NCI-H1048 (cell line): Measurements from ENCODE around the gene NEMP2.

Experiments used
- DNase-seq: peaks from one replicate; lab custom pipeline; 2025; lab: John Stamatoyannopoulos, UW

The NEMP2 gene

DNA sequence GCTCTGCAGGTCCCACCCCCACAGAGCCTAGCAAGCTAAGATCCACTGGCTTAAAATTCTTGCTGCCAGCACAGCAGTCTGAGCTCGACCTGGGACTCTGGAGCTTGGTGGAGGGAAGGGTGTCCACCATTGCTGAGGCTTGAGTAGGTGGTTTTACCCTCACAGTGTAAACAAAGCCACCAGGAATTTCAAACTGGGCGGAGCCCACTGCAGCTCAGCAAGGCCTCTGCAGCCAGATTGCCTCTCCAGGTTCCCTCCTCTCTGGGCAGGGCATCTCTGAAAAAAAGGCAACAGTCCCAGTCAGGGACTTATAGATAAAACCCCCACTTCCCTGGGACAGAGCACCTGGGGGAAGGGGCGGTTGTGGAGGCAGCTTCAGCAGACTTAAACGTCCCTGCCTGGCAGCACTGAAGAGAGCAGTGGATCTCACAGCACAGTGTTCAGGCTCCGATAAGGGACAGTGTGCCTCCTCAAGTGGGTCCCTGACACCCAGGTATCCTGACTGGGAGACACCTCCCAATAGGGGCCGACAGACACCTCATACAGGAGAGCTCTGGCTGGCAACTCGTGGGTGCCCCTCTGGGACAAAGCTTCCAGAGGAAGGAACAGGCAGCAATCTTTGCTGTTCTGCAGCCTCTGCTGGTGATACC is 20.0 kb upstream of the NEMP2 start:
- DNase-seq, result no peak

GRCh38 chr2:190553254-190553653 is 18.7 kb upstream of the NEMP2 start:
- no peak for DNase-seq

- DNase-seq, result no peak
Observed at GRCh38 chr2:190551928-190552327, 17.4 kb upstream of the NEMP2 start.

DNA sequence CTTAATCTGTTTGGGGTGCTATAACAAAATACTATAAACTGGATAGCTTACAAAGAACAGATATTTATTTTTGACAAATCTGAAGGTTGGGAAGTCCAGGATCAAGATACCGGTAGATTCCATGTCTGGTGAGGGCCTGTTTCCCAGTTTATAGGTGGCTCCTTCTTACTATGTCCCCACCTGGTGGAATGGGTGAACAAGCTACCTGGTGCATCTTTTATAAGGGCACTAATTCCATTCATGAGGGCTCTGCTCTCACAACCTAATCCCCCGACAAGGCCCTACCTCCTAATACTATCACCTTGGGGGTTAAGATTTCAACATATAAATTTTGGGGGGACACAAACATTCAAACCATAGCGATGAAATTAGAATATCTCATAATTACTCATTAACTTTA is 15.6 kb upstream of the NEMP2 start:
- DNase-seq, result no peak

- DNase-seq, result no peak
Observed at GRCh38 chr2:190547886-190548285, 13.4 kb upstream of the NEMP2 start.

GRCh38 chr2:190546734-190547133 is 12.2 kb upstream of the NEMP2 start:
- DNase-seq, result no peak

GRCh38 chr2:190545555-190546385 is 11.2 kb upstream of the NEMP2 start:
- DNase-seq, result no peak

DNA sequence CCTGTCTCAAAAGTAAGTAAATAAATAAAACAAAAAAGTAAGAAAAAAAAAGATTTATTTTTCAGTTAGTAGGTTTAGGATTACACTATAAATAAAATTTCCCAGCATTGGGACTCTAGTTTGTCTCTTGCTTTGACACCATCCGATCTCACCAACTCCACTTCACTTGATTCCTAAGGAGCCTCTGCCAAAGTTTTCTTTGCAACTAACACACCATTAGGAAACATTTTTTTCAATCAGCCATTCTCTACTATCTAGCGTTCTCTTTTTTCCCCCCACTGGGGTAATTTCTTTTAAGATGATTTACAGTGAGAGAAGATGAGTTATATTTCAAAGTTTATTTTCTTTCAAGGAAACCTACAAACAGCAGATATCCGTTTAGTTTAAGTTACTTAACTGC is 10.6 kb upstream of the NEMP2 start:
- DNase-seq, result no peak

DNA sequence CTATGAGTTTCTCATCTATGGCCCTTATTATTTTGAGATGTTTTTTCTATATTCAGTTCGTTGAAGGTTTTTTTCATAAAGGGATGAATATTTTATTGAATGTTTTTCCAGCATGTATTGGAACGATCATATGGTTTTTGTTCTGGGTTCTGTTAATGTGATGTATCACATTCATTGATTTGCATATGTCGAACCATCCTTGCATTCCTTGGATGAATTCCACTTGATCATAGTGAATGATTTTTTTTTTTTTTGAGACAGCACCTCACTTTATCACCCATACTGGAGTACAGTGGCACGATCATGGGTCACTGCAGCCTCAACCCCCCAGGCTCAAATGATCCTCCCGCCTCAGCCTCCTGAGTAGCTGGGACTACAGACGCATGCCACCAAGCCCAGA is 5.5 kb upstream of the NEMP2 start:
- no peak for DNase-seq

GRCh38 chr2:190538201-190538600 is 3.7 kb upstream of the NEMP2 start:
- DNase-seq, result no peak

- DNase-seq, result no peak
Observed at GRCh38 chr2:190537765-190538164, 3.2 kb upstream of the NEMP2 start.

GRCh38 chr2:190535586-190535985 is 1.1 kb upstream of the NEMP2 start:
- DNase-seq, result no peak

GRCh38 chr2:190535121-190535439 is 558 bp upstream of the NEMP2 start:
- DNase-seq, result no peak

DNA sequence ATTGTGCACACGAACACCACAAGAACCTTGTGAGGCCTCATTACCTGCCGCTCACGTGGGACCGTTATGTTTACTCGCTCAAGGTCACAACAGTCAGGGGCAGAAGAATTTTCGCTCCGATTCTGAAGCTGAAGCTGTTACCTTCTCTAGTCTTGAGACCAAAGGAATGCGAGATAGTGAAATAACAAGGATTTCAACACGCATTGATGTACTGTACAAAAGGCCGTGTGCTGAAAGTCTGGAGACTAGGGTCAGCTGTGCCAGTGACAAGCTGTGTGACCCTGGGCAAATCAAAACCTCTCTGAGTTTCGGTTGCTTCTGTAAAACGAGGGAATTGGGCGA is 583 bp downstream of the NEMP2 start:
- DNase-seq, result no peak

DNA sequence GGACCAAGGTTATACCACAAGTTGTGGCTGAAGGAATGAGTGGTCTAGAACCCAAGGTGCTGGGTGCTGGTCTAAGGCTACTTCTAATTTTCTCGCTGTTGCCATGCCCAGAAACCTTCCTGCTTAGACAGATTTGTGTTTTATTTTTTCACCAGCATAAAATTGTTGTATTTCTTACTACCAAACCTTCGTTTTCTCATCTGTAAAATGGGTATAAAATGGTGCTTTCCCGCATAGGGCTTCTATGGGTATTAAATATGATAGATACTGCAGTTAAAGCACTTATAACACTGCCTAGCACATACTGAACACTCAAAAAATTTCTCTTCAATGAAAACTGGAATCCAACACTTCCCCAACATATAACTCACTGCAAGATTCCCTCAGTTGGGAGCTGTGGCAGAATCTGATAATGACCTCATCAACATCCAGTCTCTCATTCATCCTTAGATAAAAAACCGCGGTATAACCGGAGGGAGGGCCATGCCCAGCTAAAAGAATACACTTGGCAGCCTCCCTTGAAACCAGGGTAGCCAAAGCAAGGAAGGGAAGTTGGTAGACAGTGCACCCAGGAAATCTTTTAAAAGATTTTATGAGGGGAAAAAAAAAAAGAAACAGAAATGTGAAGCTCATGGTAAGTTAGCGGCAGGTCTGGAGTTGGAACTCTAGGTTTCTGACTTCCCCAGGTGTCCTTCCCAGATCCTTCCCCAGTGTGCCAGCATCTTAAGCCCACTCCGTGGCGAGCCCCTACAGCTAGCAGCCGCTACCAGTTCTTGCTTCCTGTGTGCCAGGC is 1.2 kb downstream of the NEMP2 start:
- DNase-seq, result no peak

DNA sequence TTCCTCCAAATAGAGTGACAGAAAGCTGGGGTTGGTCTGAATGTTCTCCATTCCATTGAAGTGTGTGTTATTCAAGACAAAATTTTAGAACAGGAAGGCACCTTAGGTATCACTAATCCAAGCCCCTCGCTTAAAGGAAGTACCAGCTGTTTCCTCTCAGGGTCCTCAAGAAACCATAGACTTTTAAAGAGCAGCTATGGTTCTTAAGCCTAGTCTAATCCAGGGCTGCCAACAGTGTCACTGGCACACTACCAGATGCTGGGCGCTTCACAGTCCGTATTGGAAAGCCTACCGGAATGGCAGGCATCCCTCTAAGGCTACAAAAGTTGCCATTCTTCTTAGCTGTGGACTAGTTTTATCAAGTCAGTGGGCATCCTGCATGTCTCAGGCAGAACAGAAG is 1.9 kb downstream of the NEMP2 start:
- no peak for DNase-seq

- no peak for DNase-seq
Observed at GRCh38 chr2:190530248-190530900, 4.1 kb downstream of the NEMP2 start.

DNA sequence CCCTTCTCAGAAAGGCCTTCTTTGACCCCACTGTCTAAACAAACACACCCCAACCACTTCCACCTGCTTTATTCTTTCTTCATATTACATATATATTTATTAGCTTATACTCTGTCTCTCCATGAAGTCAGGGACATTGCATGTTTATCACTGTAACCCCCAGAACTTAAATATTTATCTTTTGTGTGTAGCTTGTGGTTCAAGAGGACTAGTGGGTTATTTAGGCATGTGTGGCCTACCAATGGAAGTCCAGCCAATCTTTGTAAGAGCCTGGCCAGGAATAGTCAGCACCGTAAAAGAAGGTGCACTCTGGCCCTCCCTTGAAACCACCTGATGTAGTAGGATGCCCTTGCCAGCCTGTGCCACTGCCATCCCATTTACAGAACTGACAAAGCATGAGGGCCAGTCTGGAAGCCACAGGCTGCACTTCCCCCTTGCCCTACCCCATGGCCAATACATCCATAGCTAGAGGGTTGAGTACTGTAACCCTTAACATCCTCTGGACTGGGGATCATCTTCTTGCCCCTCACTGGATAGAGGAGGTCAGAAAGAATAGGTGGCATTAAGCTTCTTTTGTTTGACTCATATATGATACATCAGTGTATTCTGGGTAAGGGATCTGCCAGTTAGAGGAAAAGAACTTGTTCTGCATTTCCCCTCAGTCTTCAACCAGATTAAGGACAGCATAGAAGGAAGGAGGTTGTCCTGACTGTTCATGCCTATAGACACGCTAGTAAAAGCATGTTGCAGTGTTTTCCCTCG is 4.9 kb downstream of the NEMP2 start:
- DNase-seq, result no peak

DNA sequence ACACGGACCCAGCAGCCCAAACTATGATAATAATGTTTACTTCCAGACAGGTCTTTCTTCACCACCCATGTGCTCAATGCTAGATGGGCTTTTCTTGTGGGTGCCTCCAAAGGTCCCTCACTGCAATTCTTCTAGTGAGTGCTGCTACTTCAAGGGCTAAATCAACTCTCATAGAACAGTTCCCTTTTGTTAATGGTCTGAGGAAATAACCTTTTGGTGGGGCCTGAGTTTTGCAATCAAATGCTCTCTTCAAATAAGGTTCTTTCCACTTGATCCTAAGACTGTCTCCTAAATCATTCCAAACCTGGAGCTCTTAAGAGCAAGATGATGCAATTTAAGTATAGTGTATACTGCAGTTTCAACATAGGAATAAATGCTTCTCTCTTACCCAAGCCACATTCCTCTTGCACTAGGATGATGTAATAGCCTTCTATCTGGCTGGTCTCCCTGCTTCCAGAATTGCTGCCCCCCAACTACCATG is 6.0 kb downstream of the NEMP2 start:
- no peak for DNase-seq

GRCh38 chr2:190527918-190528317 is 6.6 kb downstream of the NEMP2 start:
- DNase-seq, result no peak

- DNase-seq, result no peak
Observed at GRCh38 chr2:190527214-190527613, 7.3 kb downstream of the NEMP2 start.
